ENCODE measurements around the gene SETD1A.
"Not testable (repeated sequence)": the region's sequence is repeated elsewhere in the genome, so short reads cannot be mapped to it uniquely, and the experiment has no call there.

The SETD1A gene

GRCh38 chr16:30930160-30930571 lies 27.4 kb upstream of the SETD1A start:
- DNase-seq, result no peak

GRCh38 chr16:30931068-30931650 lies 26.4 kb upstream of the SETD1A start:
- DNase-seq, result no peak

- DNase-seq, result peak in 1 of 2 donors; percentile 37
These were observed 22.6 kb upstream of the SETD1A start for GRCh38 chr16:30934827-30935557.

GRCh38 chr16:30937692-30938091 lies 19.9 kb upstream of the SETD1A start:
- DNase-seq, result no peak

- not testable (repeated sequence) for DNase-seq
These were observed 18.0 kb upstream of the SETD1A start for GRCh38 chr16:30939571-30939970.

GRCh38 chr16:30941600-30942425 lies 15.7 kb upstream of the SETD1A start:
- DNase-seq, result peak; percentile 66 to 68

GRCh38 chr16:30942426-30942806 lies 15.1 kb upstream of the SETD1A start:
- no peak for DNase-seq

GRCh38 chr16:30944352-30944751 lies 13.2 kb upstream of the SETD1A start:
- DNase-seq, result no peak

GRCh38 chr16:30946671-30947540 lies 10.6 kb upstream of the SETD1A start:
- DNase-seq, result no peak

- DNase-seq, result no peak
These were observed 10.1 kb upstream of the SETD1A start for GRCh38 chr16:30947541-30947858.

GRCh38 chr16:30947859-30948666 lies 9.5 kb upstream of the SETD1A start:
- no peak for DNase-seq

- peak in 1 of 2 donors; percentile 35 for DNase-seq
These were observed 8.6 kb upstream of the SETD1A start, which contains the start of gene ORAI3 for GRCh38 chr16:30948667-30949649. TSS of gene ORAI3 (plus strand) at chr16:30949068. CDS start at chr16:30949290, 222 bp downstream.

GRCh38 chr16:30949650-30950515 lies 7.7 kb upstream of the SETD1A start:
- DNase-seq, result no peak

- no peak for DNase-seq
These were observed 7.0 kb upstream of the SETD1A start for GRCh38 chr16:30950516-30951065.

GRCh38 chr16:30951193-30951592 lies 6.4 kb upstream of the SETD1A start:
- no peak for DNase-seq

- no peak for DNase-seq
These were observed 5.8 kb upstream of the SETD1A start for GRCh38 chr16:30951750-30952149.

- no peak for DNase-seq
These were observed 4.4 kb upstream of the SETD1A start for GRCh38 chr16:30953111-30953510.

GRCh38 chr16:30953511-30954124 lies 3.9 kb upstream of the SETD1A start:
- peak; percentile 55 to 59 for DNase-seq

GRCh38 chr16:30954993-30955392 lies 2.6 kb upstream of the SETD1A start:
- no peak for DNase-seq

Data from stimulated activated CD4-positive, alpha-beta T cell treated with anti-CD3 and anti-CD28 coated beads, Interleukin-2, amount 100 ng/mL, for 48 hours (primary cell).